Gastrocnemius medialis (tissue), 4 donors: ENCODE measurements around the gene ASIC5. TPM values are rescaled to one million over a fixed set of nuclear protein-coding genes. Genes with fewer than 3 reads are reported as not detected.

Source experiments
- ATAC-seq, 2 donors: fragments of 150-250 bp; one replicate each; pipeline ENCODE4 v1.9.1; 2016
- DNase-seq, 2 donors: peaks; one replicate each; pipeline ENCODE4 v3.0.0-alpha.2; 2019
- H3K27ac ChIP-seq, 4 donors: fragments of 200-600 bp; sonication (generic); 1 replicate in 1 of 4; 2 replicates in 3 of 4; pipeline ENCODE4 v1.5.1; 2016 to 2018; ENCODE audit warnings: mild to moderate bottlenecking in 2 of 4, moderate library complexity in 1 of 4
- H3K27me3 ChIP-seq, 3 donors: fragments of 200-600 bp; sonication (generic) in 2 of 3; 1 replicate in 1 of 3; 2 replicates in 2 of 3; pipeline versions ENCODE4 v1.5.1 to v1.6.0; 2016 to 2019; ENCODE audit warnings: mild to moderate bottlenecking in 1 of 3, moderate library complexity in 1 of 3
- H3K36me3 ChIP-seq, 2 donors: fragments of 200-600 bp; sonication (generic) in 1 of 2; one replicate each; pipeline ENCODE4 v1.5.1; 2017 to 2018
- H3K4me1 ChIP-seq, 2 donors: fragments of 200-600 bp; sonication (generic) in 1 of 2; one replicate each; pipeline ENCODE4 v1.5.1; 2016 to 2017; ENCODE audit warnings: mild to moderate bottlenecking in 2 of 2
- H3K4me3 ChIP-seq, 4 donors: fragments of 200-600 bp; sonication (generic) in 3 of 4; 1 replicate in 1 of 4; 2 replicates in 3 of 4; pipeline ENCODE4 v1.5.1; 2016 to 2019; ENCODE audit warnings: mild to moderate bottlenecking in 2 of 4
- H3K9me3 ChIP-seq, 3 donors: fragments of 200-600 bp; sonication (generic) in 2 of 3; 1 replicate in 1 of 3; 2 replicates in 2 of 3; pipeline ENCODE4 v1.5.1; 2016 to 2019
- POLR2A ChIP-seq, 2 donors: fragments of 450-650 bp; IDR thresholded peaks; one replicate each; pipeline ENCODE4 v1.6.1; 2017; ENCODE audit warnings: antibody characterized with exemption in 2 of 2, mild to moderate bottlenecking in 2 of 2, moderate library complexity in 2 of 2
- in situ Hi-C, 4 donors: fragments of 200-750 bp; cut with MboI; loops; one replicate each; pipeline versions ENCODE4 v1.15.0 to v1.8.0; 2017; ENCODE audit warnings: low sequenced_read_pairs in 4 of 4
- intact Hi-C: fragments of 100-400 bp; cut with DNase I; formaldehyde crosslinking; loops from one replicate; pipeline ENCODE4 v1.15.1; 2023; ENCODE audit warnings: low total_unique reads
- total RNA-seq, 4 donors: library from RNA; depleted of rRNA; stranded (reverse); fragments of >200 nt; gene quantifications; one replicate each; pipeline versions ENCODE4 v1.1.0 to v1.2.3, GENCODE V29; 2016
- TF ChIP-seq, protein P1 (sequence below), 5 experiments: fragments of 450-650 bp in 3 of 5; fragments of 200-600 bp in 2 of 5; sonication (generic) in 2 of 5; IDR thresholded peaks in 4 of 5; conservative IDR thresholded peaks in 1 of 5; 1 replicate in 4 of 5; 2 replicates in 1 of 5; pipeline ENCODE4 v1.5.1; 2016 to 2019; ENCODE audit warnings: antibody characterized with exemption in 5 of 5, mild to moderate bottlenecking in 3 of 5, moderate library complexity in 3 of 5

The ASIC5 gene
- total RNA-seq, 4 donors from 2014 or later: not detected

DNA sequence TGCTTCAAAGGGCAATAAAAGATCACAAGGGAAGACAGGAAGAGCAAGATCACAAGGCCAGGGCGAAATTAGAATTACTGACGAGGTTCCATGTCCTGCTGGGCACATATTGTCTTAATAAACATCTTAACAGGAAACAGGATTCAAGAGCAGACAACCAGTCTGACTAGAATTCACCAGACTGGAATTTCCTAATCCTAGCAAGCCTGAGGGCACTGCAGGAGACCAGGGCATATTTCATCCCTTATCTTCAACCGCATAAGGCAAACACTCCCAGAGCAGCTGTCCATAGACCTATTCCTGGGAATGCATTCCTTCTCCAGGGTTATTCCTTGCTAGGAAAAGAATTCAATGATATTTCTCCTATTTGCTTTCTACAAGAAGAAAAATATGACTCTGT is 25.0 kb upstream of the ASIC5 start:
- intact Hi-C loops: no loop called here
- in situ Hi-C loops: no loop called here
- no peak overlapping the region for H3K4me3 ChIP-seq
- H3K27ac ChIP-seq: no peak overlapping the region
- no peaks in the 10 kb centered on the region for H3K9me3 ChIP-seq
- H3K4me1 ChIP-seq: no peaks in the 10 kb centered on the region
- no peaks in the 10 kb centered on the region for H3K36me3 ChIP-seq
- TF ChIP-seq POLR2A (IDR thresholded peaks at IDR 0.05): no peak
- TF ChIP-seq, protein P1, sequence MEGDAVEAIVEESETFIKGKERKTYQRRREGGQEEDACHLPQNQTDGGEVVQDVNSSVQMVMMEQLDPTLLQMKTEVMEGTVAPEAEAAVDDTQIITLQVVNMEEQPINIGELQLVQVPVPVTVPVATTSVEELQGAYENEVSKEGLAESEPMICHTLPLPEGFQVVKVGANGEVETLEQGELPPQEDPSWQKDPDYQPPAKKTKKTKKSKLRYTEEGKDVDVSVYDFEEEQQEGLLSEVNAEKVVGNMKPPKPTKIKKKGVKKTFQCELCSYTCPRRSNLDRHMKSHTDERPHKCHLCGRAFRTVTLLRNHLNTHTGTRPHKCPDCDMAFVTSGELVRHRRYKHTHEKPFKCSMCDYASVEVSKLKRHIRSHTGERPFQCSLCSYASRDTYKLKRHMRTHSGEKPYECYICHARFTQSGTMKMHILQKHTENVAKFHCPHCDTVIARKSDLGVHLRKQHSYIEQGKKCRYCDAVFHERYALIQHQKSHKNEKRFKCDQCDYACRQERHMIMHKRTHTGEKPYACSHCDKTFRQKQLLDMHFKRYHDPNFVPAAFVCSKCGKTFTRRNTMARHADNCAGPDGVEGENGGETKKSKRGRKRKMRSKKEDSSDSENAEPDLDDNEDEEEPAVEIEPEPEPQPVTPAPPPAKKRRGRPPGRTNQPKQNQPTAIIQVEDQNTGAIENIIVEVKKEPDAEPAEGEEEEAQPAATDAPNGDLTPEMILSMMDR (IDR thresholded peaks at IDR 0.05 in 4 of 5, conservative IDR thresholded peaks at IDR 0.05 in 1 of 5): no peak
- ATAC-seq (no peak), DNase-seq (no peak)
- no peaks in the 10 kb centered on the region for H3K27me3 ChIP-seq

DNA sequence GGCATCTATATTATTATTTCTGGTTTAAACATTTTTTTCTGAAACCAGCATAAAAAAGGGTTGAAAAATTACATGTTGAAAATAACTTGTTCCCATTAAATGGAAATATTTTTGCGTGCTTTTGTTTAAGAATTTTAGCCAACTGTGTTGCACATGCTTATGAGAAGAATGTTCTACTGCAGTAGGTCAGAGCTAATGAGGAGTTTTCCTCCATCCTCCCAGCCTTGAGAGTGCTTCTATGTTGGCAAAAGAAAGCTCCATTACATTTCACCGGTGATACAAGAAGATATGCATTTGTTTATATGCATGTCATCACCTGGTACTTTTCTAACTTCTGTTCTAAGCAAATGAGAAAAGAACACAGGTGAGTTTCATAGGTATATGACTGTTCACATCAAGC is 23.9 kb upstream of the ASIC5 start:
- ATAC-seq: no peak
- intact Hi-C loops (no loop called here), in situ Hi-C loops (no loop called here)
- Histone ChIP-seq H3K4me1 (no peaks in the 10 kb centered on the region), H3K27ac (no peak overlapping the region), H3K9me3 (no peaks in the 10 kb centered on the region), H3K36me3 (no peaks in the 10 kb centered on the region), H3K4me3 (no peak overlapping the region), H3K27me3 (no peaks in the 10 kb centered on the region)
- TF ChIP-seq POLR2A (IDR thresholded peaks at IDR 0.05): no peak
- TF ChIP-seq, protein P1 (IDR thresholded peaks at IDR 0.05 in 4 of 5, conservative IDR thresholded peaks at IDR 0.05 in 1 of 5): no peak
- DNase-seq: no peak

DNA sequence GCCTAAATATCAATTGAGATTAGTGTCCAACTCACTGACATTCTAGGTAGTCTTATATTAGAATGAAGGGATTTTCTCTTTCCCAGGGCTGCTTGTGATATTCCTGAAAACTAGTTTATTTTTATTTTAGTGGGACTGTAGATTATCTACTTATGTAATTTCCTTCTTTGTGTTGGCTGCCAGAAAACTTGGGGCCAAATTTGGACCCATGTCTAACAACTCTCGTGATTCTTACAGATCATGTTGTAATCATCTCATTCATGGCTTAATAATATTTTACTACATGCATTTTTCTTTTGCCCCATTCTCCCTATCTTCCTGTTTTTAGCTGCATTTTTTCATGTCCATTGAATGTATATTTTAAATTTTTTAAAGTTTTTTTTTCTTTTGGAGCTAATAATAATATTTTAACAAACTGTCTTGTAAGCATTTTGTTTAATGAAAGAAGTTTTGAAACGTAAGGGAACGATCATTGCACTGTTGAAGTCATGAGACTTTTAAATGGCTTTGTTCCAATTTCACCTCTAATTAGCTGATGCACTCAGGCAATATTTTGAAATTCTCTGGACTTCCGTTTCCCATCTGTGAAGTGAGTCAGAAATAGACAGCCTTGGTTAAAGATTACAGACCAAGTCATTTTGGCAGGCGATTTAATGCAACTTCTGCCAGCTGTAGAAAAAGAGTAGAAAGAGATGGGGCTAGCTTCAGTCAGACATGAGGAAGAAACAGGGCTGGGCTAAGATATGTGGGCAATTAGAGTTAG is 23.1 kb upstream of the ASIC5 start:
- ATAC-seq: peak in 1 of 2 donors; percentile 39
- intact Hi-C loops (no loop called here), in situ Hi-C loops (no loop called here)
- Histone ChIP-seq H3K36me3 (no peaks in the 10 kb centered on the region), H3K27ac (no peak overlapping the region), H3K9me3 (no peaks in the 10 kb centered on the region), H3K27me3 (no peaks in the 10 kb centered on the region), H3K4me3 (no peak overlapping the region), H3K4me1 (no peaks in the 10 kb centered on the region)
- no peak for TF ChIP-seq POLR2A (IDR thresholded peaks at IDR 0.05)
- TF ChIP-seq, protein P1 (IDR thresholded peaks at IDR 0.05 in 4 of 5, conservative IDR thresholded peaks at IDR 0.05 in 1 of 5): no peak
- no peak for DNase-seq

DNA sequence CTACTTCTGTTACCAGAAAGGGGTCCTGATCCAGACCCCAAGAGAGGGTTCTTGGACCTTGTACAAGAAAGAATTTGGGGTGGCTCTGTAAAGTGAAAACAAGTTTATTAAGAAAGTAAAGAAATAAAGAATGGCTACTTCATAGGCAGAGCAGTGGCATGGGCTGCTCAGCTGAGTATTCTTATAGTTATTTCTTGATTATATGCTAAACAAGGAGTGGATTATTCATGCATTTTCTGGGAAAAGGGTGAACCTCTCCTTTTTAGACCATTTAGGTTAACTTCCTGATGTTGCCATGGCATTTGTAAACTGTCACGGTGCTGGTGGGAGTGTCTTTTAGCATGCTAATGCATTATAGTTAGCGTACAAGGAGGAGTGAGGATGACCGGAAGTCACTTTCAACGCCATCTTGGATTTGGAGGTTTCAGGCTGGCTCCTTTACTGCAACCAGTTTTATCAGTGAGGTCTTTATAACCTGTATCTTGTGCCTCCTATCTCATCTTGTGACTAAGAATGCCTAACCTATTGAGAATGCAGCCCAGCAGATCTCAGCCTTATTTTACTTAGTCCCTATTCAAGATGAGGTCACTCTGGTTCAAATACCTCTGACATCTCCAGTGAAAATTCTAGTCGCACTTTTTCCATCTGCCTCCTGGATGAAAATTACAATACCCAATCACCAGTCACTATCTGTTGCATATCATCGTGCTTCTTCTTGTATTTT is 21.9 kb upstream of the ASIC5 start:
- H3K9me3 ChIP-seq: no peaks in the 10 kb centered on the region
- intact Hi-C loops: no loop called here
- DNase-seq: no peak
- no peak overlapping the region for H3K27ac ChIP-seq
- H3K36me3 ChIP-seq: no peaks in the 10 kb centered on the region
- H3K4me3 ChIP-seq: no peak overlapping the region
- TF ChIP-seq POLR2A (IDR thresholded peaks at IDR 0.05): no peak
- TF ChIP-seq, protein P1 (IDR thresholded peaks at IDR 0.05 in 4 of 5, conservative IDR thresholded peaks at IDR 0.05 in 1 of 5): no peak
- ATAC-seq: no peak
- H3K4me1 ChIP-seq: no peaks in the 10 kb centered on the region
- in situ Hi-C loops: no loop called here
- no peaks in the 10 kb centered on the region for H3K27me3 ChIP-seq
